HG03095 (cell line): Measurements from ENCODE around the gene HLCS.

Experiments used
- ATAC-seq: cut with Tn5 transposase; IDR thresholded peaks from one replicate; pipeline ENCODE4 v1.9.1; 2021; ENCODE audit warnings: moderate library complexity; ENCODE audit not compliant: unreplicated experiment

HLCS gene

DNA sequence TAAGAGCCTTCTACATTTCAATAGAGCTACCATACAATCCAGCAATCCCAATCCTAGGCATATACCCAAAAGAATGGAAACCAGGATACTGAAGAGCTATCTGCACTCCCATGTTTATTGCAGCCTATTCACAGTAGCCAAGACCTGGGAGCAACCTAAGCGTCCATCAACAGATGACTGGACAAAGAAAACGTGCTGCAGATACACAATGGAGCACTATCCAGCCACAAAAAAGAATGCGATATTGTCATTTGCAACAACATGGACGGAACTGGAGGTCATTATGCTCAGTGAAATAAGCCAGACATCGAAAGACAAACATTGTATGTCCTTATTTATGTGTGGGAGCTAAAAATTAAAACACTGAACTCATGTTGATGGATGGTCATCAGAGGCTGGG lies 115.3 kb downstream of the HLCS start:
- no peak for ATAC-seq

GRCh38 chr21:36850372-36850771 lies 116.1 kb downstream of the HLCS start:
- ATAC-seq, result no peak

GRCh38 chr21:36849461-36850105 lies 116.9 kb downstream of the HLCS start:
- ATAC-seq, result no peak

GRCh38 chr21:36848730-36849274 lies 117.7 kb downstream of the HLCS start:
- ATAC-seq, result no peak

DNA sequence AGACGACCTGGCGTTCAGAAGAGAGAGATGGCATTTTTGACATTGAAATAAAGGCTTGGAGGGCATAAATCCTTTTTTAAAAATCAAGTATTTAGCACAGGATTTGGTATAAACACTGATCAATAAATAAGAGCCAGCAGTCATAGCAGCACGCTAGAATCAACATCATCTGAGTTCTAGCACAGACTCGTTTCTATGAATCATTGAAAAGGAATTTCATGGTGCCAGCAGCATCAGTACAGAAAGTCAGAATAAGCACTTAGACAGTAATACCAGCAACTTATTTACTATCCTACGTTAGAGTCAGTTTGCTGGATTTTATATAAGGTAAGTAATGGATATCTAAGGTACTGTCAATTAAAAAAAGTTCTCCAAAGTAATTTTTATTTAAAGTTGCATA lies 119.3 kb downstream of the HLCS start:
- ATAC-seq, result no peak

- ATAC-seq, result no peak
Measured at GRCh38 chr21:36846631-36847030, 119.8 kb downstream of the HLCS start.

- ATAC-seq, result no peak
Measured at GRCh38 chr21:36845790-36846189, 120.7 kb downstream of the HLCS start.

DNA sequence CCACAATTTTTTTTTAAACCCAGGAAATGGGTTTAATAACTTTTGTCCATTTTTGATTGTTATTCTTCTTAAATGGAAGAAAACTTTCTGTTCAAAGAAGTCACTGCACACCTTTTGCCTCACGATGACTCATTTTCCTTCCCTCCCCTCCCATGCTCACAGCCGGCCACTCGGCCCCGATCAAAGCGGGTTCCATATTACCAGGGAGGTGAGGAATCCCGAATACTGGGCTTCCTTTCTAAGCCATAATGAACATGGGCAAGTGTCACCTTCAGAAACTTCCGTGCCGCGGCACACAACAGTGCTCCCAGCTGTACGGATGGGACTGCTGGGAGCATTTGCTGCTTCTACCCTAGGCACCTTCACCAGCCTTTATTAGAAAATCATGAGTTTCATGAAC lies 121.4 kb downstream of the HLCS start:
- ATAC-seq, result no peak

DNA sequence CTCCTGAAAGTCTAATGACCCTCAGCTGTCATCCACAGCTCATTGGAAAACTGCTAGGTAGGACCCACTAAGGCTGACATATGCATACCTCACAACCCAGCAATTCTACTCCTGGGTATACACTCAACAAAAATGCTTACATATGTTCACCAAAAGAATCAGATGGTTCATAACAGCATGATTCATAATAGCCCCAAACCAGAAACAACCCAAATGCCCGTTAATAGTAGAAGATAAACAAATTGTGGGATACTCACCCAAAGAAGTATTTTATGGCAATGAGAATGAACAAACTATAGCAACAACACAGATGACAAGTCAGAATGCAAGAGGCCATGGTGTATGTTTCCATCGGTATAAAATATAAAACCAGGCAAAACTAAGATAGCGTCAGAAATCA lies 124.6 kb downstream of the HLCS start:
- no peak for ATAC-seq

GRCh38 chr21:36839735-36840134 lies 126.7 kb downstream of the HLCS start:
- ATAC-seq, result no peak

GRCh38 chr21:36839123-36839522 lies 127.3 kb downstream of the HLCS start:
- no peak for ATAC-seq

DNA sequence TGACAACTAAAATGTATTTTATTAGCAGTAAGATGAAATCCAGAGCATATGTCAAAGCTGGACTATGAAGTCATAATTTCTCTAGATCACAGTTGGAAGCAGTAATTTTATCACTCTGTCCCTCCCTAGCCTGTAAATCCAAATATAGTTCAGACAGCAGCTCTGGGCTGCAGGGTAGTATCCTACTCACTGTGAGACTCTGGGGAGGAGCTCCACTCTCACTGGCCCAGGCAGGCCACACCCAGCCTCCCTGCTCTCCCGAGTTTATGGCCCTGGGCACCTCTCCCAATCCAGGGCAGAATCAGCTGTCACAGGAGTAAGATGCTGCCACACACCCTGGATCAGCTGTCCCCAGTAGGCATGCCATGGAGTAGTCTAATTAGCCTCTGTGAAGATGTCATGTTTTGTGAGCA lies 131.1 kb downstream of the HLCS start:
- ATAC-seq, result no peak

DNA sequence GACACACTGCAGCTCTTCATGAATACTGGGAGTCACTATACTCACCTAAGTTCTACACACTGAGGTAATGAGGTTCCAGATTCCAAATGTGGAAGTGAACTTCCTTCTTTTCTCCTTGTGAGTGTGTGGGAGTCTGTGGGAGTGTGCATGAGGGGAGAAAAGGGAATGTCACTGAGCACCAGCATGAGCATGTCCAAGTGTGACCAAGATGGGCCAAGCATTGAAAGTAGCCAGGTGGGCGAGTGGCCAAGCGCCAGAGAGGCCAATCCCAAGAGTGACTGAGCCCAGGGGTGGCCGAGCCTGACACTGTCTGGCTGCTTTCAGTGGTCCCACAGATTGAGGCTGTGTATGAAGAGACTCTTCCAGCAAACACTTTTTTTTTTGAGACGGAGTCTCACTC lies 132.3 kb downstream of the HLCS start:
- ATAC-seq, result no peak

DNA sequence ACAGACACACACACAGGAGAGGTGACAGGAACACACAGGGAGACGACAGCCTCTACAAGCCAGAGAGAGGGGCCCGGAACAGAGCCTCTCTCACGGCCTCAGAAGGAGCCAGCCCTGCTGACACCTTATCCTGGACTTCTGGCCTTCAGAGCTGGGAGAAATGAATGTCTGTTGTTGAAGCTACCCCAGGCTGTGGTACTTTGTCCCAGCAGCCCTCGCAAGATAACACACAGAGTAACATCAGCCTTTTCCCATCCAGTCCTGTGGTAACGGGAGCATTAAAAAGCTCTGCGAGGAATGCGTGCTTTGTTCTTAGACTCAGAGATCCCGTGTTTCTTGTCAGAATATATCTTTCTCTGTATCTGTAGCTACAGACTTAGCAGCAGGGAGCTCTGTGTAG lies 136.4 kb downstream of the HLCS start:
- no peak for ATAC-seq

GRCh38 chr21:36828891-36829515 lies 137.5 kb downstream of the HLCS start:
- ATAC-seq, result no peak

DNA sequence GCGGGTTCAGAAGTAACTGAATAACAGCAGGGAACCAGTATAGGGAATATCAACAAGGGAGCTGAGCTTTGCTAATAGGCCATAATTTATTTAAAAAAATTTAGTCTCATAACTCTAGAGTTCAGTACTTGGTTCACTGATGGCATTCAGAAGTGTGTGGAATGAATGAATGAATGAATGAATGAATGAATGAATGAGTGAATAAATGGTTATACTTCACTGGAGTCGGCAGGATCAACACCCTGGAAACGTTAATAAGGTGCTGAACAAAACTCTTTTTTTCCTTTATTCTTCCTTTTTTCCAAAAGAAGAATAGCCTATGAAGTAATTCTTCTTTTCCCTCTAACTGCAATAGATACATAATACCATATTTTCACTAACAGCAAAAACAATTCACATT lies 138.3 kb downstream of the HLCS start:
- no peak for ATAC-seq

GRCh38 chr21:36825658-36826057 lies 140.8 kb downstream of the HLCS start:
- no peak for ATAC-seq

DNA sequence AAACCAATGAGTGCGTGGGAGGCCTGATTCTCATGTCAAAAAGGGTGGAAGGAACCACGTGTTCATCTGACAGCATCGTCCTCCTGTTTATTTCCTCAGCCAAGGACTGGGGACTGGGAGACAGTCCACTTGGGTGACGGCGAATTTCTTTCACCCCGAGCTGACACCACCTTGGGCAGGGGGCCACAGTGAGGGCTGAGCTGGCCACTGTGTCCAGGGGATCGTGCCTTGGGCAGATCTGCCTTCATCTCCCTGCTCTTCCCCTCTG lies 145.5 kb downstream of the HLCS start:
- ATAC-seq, result no peak

GRCh38 chr21:36820176-36821031 lies 146.1 kb downstream of the HLCS start:
- no peak for ATAC-seq

DNA sequence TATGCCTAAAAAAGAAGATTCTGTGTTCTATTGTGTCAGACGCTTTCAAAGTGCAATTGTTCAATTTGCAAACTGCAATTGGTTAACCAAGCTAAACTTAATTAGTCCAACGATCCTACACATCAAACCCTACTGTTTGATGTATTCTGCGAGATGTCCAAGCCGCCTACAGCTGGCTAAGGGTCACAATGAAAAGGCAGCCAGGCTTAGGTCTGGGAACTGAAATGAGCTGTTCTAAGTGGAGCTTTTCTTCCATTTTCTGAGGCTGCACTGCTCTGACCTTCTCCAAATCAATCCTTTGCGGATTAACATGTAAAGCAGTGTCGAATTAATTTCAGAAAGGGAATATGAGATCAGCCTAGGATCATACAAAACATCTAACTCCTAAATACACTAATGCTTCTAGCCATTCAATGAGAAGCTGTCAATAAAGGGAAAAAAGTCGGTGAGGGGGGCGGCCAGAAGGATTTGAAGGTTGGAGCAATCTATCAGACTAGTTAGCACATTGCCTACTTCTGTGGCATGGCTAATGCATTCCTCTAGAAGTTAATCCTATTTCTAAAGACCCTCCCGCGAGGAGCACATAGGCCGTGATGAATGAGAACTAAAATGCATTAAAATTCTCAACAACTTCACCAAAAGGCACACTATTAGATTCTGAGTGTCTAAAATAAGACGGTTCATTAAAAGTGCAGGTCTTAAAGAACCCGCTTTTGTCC lies 148.6 kb downstream of the HLCS start:
- ATAC-seq, result no peak

GRCh38 chr21:36816561-36817130 lies 149.8 kb downstream of the HLCS start:
- ATAC-seq, result no peak
